EL (cell line): ENCODE results near the gene HPSE2.
"Not testable (repeated sequence)": the region's sequence is repeated elsewhere in the genome, so short reads cannot be mapped to it uniquely, and the experiment has no call there.

ENCODE experiments used
- DNase-seq: peaks from one replicate; pipeline ENCODE4 v3.0.0-alpha.2; 2016

Gene HPSE2

GRCh38 chr10:98915911-98916310, 319.7 kb downstream of the HPSE2 start:
- no peak for DNase-seq

- no peak for DNase-seq
Measured at GRCh38 chr10:98910546-98910945, 325.1 kb downstream of the HPSE2 start.

- no peak for DNase-seq
Measured at GRCh38 chr10:98910048-98910447, 325.6 kb downstream of the HPSE2 start.

GRCh38 chr10:98908868-98909267, 326.8 kb downstream of the HPSE2 start:
- no peak for DNase-seq

GRCh38 chr10:98908247-98908646, 327.4 kb downstream of the HPSE2 start:
- not testable (repeated sequence) for DNase-seq

GRCh38 chr10:98901441-98902110, 334.1 kb downstream of the HPSE2 start:
- no peak for DNase-seq

- no peak for DNase-seq
Measured at GRCh38 chr10:98899018-98899417, 336.6 kb downstream of the HPSE2 start.

GRCh38 chr10:98892523-98892922, 343.1 kb downstream of the HPSE2 start:
- no peak for DNase-seq

- peak; percentile 47 for DNase-seq
Measured at GRCh38 chr10:98886686-98887085, 349.0 kb downstream of the HPSE2 start.

GRCh38 chr10:98885378-98885777, 350.3 kb downstream of the HPSE2 start:
- DNase-seq: no peak

GRCh38 chr10:98881789-98882188, 353.9 kb downstream of the HPSE2 start:
- DNase-seq: no peak

- no peak for DNase-seq
Measured at GRCh38 chr10:98880971-98881370, 354.7 kb downstream of the HPSE2 start.

- no peak for DNase-seq
Measured at GRCh38 chr10:98878921-98879320, 356.7 kb downstream of the HPSE2 start.

- no peak for DNase-seq
Measured at GRCh38 chr10:98878418-98878817, 357.2 kb downstream of the HPSE2 start.

- no peak for DNase-seq
Measured at GRCh38 chr10:98861962-98862361, 373.7 kb downstream of the HPSE2 start.

- DNase-seq: no peak
Measured at GRCh38 chr10:98858525-98858924, 377.1 kb downstream of the HPSE2 start.

GRCh38 chr10:98855403-98856189, 380.1 kb downstream of the HPSE2 start:
- no peak for DNase-seq

GRCh38 chr10:98852686-98853085, 383.0 kb downstream of the HPSE2 start:
- DNase-seq: no peak

GRCh38 chr10:98848361-98848760, 387.3 kb downstream of the HPSE2 start:
- no peak for DNase-seq

GRCh38 chr10:98846787-98847186, 388.9 kb downstream of the HPSE2 start:
- DNase-seq: no peak

- DNase-seq: no peak
Measured at GRCh38 chr10:98833542-98833941, 402.1 kb downstream of the HPSE2 start.

- no peak for DNase-seq
Measured at GRCh38 chr10:98832738-98833137, 402.9 kb downstream of the HPSE2 start.

GRCh38 chr10:98832196-98832595, 403.5 kb downstream of the HPSE2 start:
- no peak for DNase-seq

- no peak for DNase-seq
Measured at GRCh38 chr10:98831391-98831790, 404.3 kb downstream of the HPSE2 start.

GRCh38 chr10:98825741-98826140, 409.9 kb downstream of the HPSE2 start:
- DNase-seq: no peak
